Measurements from ENCODE around the gene ANK3. TPM values are rescaled to one million over a fixed set of nuclear protein-coding genes. Genes with fewer than 3 reads are reported as not detected.

Gene ANK3
- total and polyA plus RNA-seq, 2 experiments from 2014 or later: 44.9 to 95.8 TPM

DNA sequence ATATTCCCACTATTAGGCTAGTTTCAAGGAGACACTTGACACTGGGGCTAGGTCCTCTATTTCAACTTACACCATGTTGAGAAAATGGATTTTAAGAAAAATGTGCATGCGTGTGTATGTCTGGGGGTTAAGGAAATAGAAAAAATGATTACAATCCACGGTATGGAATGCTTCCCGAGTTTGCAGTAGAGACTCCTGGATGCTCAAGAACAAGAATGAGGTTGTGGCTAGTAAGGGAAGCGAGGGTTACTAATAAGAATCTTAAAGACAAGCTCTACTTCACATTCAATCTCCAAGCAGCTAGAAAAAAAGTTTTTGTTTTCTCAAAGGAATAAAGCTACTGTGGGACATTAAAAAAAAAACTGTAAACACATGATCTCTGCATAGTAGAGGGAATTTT lies 54.7 kb downstream of the ANK3 start:
- DNase-seq (ENCODE audit: low read depth in 1 of 2, low spot score in 1 of 2): no peak
- Histone ChIP-seq H3K27ac (no peak overlapping the region), H3K9me3 (ENCODE audit: low read depth) (no peaks in the 10 kb centered on the region), H3K36me3 (no peaks in the 10 kb centered on the region), H3K27me3 (no peaks in the 10 kb centered on the region), H3K4me1 (ENCODE audit: low read depth) (peaks cover 5% of the 10 kb centered on the region), H3K4me3 (no peak overlapping the region)
- TF ChIP-seq, protein P1, sequence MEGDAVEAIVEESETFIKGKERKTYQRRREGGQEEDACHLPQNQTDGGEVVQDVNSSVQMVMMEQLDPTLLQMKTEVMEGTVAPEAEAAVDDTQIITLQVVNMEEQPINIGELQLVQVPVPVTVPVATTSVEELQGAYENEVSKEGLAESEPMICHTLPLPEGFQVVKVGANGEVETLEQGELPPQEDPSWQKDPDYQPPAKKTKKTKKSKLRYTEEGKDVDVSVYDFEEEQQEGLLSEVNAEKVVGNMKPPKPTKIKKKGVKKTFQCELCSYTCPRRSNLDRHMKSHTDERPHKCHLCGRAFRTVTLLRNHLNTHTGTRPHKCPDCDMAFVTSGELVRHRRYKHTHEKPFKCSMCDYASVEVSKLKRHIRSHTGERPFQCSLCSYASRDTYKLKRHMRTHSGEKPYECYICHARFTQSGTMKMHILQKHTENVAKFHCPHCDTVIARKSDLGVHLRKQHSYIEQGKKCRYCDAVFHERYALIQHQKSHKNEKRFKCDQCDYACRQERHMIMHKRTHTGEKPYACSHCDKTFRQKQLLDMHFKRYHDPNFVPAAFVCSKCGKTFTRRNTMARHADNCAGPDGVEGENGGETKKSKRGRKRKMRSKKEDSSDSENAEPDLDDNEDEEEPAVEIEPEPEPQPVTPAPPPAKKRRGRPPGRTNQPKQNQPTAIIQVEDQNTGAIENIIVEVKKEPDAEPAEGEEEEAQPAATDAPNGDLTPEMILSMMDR (IDR thresholded peaks at IDR 0.05; ENCODE audit: low read depth, low read length): no peak

DNA sequence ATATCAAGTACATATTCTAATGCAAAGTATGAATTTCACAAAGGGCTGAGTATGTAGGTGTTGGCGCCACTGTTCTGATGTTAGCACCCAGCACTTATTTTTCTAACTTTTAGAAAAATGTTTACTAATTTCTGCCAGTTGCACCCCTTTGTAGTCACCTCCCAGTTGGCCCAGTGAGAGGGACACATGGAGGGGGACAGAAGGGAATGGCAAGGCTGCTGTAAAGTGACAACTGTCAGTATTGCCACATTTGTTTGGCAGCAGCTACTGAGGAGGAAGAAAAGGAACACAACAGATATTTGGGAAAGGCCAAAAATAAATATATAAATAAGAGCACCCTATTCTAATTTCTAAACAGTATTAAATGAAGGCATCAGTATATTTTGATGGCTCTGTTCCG lies 57.3 kb downstream of the ANK3 start:
- H3K9me3 ChIP-seq (ENCODE audit: low read depth): no peaks in the 10 kb centered on the region

GRCh38 chr10:60331886-60332285 lies 57.8 kb downstream of the ANK3 start:
- Histone ChIP-seq H3K4me1 (ENCODE audit: low read depth) (peaks cover 5% of the 10 kb centered on the region), H3K36me3 (no peaks in the 10 kb centered on the region), H3K9me3 (ENCODE audit: low read depth) (no peaks in the 10 kb centered on the region), H3K4me3 (no peak overlapping the region), H3K27me3 (no peaks in the 10 kb centered on the region), H3K27ac (no peak overlapping the region)
- DNase-seq (ENCODE audit: low read depth in 1 of 2, low spot score in 1 of 2): no peak
- TF ChIP-seq, protein P1 (IDR thresholded peaks at IDR 0.05; ENCODE audit: low read depth, low read length): no peak

More for the DNA sequence above, 57.3 kb downstream of the ANK3 start:
- no peak for DNase-seq (ENCODE audit: low read depth in 1 of 2, low spot score in 1 of 2)
- no peaks in the 10 kb centered on the region for H3K27me3 ChIP-seq
- TF ChIP-seq, protein P1 (IDR thresholded peaks at IDR 0.05; ENCODE audit: low read depth, low read length): no peak
- no peak overlapping the region for H3K27ac ChIP-seq
- no peak overlapping the region for H3K4me3 ChIP-seq
- H3K4me1 ChIP-seq (ENCODE audit: low read depth): peaks cover 5% of the 10 kb centered on the region
- H3K36me3 ChIP-seq: no peaks in the 10 kb centered on the region

GRCh38 chr10:60323162-60323561 lies 66.5 kb downstream of the ANK3 start:
- TF ChIP-seq, protein P1 (IDR thresholded peaks at IDR 0.05; ENCODE audit: low read depth, low read length): no peak
- no peak for DNase-seq (ENCODE audit: low read depth in 1 of 2, low spot score in 1 of 2)
- no peaks in the 10 kb centered on the region for H3K36me3 ChIP-seq
- H3K4me3 ChIP-seq: no peak overlapping the region
- H3K27ac ChIP-seq: no peak overlapping the region
- H3K4me1 ChIP-seq (ENCODE audit: low read depth): no peaks in the 10 kb centered on the region
- H3K27me3 ChIP-seq: no peaks in the 10 kb centered on the region
- H3K9me3 ChIP-seq (ENCODE audit: low read depth): no peaks in the 10 kb centered on the region

- no peak overlapping the region for H3K4me3 ChIP-seq
- H3K9me3 ChIP-seq (ENCODE audit: low read depth): no peaks in the 10 kb centered on the region
- DNase-seq (ENCODE audit: low read depth in 1 of 2, low spot score in 1 of 2): no peak
- peaks cover 3% of the 10 kb centered on the region for H3K4me1 ChIP-seq (ENCODE audit: low read depth)
- TF ChIP-seq, protein P1 (IDR thresholded peaks at IDR 0.05; ENCODE audit: low read depth, low read length): no peak
- no peak overlapping the region for H3K27ac ChIP-seq
- no peaks in the 10 kb centered on the region for H3K27me3 ChIP-seq
- H3K36me3 ChIP-seq: no peaks in the 10 kb centered on the region
Measured at GRCh38 chr10:60320666-60321065, 69.0 kb downstream of the ANK3 start.

DNA sequence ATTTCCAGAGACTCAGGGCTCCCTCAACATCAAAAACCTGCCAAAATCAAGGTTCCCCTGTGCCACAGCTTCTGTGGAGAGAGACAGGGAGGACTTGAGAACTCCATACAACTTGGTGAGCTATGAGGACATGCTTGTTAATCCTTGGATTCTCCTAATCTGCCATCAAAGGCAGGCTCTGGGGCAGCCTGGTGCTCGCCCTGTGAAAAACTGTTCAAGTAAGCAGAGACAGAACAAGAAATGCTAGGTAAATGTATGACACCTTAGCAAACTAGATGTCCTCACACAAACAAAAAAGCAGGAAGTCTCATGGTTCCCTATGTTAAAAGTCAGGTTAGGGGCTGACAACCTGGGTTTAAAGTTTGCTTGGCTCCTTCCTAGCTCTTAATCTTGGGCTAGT lies 73.6 kb downstream of the ANK3 start:
- no peak for DNase-seq (ENCODE audit: low read depth in 1 of 2, low spot score in 1 of 2)
- Histone ChIP-seq H3K9me3 (ENCODE audit: low read depth) (no peaks in the 10 kb centered on the region), H3K4me3 (no peak overlapping the region), H3K4me1 (ENCODE audit: low read depth) (peaks cover 20% of the 10 kb centered on the region), H3K27me3 (no peaks in the 10 kb centered on the region), H3K27ac (no peak overlapping the region), H3K36me3 (no peaks in the 10 kb centered on the region)
- TF ChIP-seq, protein P1 (IDR thresholded peaks at IDR 0.05; ENCODE audit: low read depth, low read length): no peak

Data from cardiac muscle cell (in vitro differentiated cells and primary cell).